GM12892 (cell line): ENCODE data around the gene MGLL.

Source experiments
- POLR2A ChIP-seq: IDR thresholded peaks from 2 replicates; pipeline ENCODE4 v1.6.1; 2011; ENCODE audit warnings: low read depth, low read length, control low read depth
- POLR2AphosphoS5 ChIP-seq: IDR thresholded peaks from 2 replicates; pipeline ENCODE4 v1.6.1; 2011; ENCODE audit warnings: low read depth, low read length, control low read depth
- TAF1 ChIP-seq: IDR thresholded peaks from 2 replicates; pipeline ENCODE4 v1.6.1; 2011; ENCODE audit warnings: low read depth, mild to moderate bottlenecking, control low read depth, low read length, borderline replicate concordance

GRCh38 chr3:127772273-127772672 lies 50.0 kb downstream of the MGLL start:
- TF ChIP-seq TAF1 (no peak), POLR2AphosphoS5 (no peak), POLR2A (no peak)
